EL (cell line): ENCODE measurements around the gene FARP1.

Experiments used
- DNase-seq: peaks from one replicate; pipeline ENCODE4 v3.0.0-alpha.2; 2016

FARP1 gene

DNA sequence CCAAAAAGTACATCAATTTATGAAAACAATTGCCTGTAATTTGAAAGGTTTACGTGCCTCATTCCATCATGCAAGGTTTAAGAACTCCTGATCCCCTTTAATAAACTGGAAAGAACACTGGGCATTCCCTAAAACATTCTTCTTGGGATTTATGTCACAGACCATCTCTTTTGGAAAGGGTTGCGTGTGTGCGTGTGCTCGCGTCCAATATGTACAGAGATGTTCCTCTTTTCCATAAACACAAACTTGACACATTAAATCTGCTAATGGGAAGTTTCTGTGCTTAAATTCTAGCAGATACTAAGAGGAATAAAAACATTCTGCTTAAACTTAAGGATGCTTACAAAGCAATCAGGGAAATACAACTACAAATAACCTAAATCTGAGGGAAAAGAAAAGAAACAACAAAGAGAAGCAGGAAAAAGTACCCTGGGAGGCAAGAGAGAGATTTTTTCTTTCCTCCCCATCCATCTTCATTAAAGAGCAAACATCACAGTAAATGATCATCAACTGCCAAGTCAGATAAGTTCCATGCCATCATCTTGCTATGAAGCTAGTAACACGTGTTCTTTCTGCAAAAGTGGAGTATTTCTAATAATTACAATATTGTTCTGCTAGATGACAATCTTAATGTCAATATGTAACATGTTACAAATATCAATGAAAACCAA, 350.3 kb downstream of the FARP1 start:
- no peak for DNase-seq

DNA sequence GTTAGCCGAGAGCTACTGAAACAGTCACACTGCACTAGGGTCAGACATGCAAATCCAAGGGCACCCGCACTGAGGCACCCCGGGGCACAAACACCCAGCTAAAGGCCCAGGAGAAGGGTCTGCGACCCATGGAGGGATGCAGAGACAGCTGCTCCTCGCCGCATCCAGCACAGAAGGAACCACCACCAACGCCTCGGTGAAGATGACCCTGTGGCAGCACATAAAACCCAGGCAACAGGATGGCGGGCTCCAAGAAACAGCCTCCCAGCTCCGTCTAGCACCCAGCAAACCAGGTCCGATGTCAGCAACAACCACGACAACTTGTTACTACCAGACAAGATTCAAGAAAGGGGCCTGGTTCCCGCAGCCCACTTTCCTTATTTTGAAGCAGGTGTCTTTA, 351.9 kb downstream of the FARP1 start:
- DNase-seq = no peak

DNA sequence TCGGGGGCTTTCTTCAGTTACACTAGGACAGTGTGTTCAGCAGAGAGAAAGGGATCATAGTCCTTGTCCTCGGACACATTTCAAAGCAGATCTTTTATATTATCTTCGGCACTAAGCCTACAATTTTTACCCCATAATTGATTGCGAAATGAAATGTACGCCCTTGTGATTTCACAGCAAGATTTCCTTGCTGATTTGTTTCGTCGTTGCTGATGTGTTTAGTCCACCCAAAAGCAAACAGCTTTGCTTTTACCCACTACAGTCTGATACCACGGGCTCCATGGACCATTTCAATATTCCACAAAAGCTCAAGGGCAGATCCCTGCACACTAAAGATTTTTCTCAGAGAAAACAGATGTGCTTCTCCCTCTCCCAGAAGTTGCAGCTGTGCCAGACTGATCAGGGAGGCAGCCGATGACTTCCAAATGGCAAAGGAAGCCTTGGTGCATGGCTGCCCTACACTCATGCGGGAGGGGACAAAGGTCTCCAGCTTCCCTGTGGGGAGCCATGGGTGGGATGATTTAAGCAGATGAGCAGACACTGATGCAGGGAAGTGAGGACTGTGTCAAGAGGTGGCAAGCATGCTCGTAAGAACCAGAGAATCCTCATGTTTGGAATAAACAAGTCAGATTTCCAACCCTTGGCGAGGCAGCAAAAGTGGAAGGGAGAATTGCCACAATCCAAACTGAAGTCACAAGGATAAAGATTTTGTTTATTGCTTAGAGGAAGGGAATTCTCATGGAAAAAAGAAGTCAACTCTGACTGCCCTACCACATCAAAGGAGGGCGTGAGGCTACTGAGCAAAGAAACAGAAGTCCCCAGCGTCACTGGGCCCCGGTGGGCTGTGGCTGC, 353.0 kb downstream of the FARP1 start:
- DNase-seq = no peak

DNA sequence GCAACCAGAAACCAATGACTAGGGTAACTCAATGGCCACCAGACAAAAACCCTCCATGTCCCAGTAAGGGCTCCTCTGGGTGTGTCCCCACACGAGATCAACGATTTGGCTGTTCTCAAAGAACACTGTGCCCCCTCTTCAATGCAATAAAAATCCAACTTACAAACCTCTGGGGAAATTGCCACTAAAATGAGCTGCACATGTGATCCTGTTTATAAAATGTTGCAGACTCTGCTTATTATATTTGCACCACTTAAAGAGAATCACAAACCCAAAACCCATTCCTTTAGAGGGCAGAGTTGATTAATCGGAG, 353.5 kb downstream of the FARP1 start:
- no peak for DNase-seq

DNA sequence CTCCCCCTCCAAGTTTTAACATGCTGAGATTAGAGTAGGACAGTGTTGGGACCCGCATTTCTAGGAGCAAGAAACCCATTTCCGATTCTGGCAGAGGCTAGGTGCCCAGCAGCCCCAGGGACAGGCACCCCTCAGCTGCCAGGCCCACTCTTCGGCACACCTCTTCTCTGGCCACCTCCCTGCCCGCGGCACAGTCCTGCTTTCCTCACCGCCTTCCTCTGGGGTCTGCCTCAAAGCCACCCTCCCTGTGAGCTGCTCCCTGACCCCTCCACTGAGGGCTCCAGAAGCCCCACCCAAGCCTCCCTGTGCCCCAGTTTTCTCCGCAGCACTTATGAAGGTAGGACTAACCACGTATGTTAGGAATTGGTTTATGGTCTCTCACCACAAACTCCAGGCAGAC, 354.1 kb downstream of the FARP1 start:
- no peak for DNase-seq

DNA sequence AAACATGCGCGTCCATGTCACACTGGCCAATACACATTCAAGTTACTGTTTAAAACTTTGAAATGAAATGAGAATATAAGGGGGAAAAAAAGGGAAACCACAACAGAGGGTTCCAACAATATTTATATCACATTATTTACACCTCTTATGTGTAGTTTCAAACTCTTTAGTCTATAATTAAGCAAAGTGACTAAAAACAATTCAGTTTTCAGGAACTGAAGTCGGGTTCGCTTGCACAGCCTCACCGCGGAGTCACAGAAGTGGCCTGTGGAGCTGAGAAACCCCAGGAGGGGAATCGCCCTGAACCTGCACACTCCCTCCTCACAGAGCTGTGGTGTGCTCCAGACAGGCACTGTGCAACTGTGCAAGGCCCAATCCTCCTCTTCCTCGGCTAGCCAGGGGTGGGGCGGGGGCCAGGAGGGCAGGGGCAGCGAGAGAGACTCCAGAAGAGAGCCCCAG, 358.1 kb downstream of the FARP1 start:
- no peak for DNase-seq

DNA sequence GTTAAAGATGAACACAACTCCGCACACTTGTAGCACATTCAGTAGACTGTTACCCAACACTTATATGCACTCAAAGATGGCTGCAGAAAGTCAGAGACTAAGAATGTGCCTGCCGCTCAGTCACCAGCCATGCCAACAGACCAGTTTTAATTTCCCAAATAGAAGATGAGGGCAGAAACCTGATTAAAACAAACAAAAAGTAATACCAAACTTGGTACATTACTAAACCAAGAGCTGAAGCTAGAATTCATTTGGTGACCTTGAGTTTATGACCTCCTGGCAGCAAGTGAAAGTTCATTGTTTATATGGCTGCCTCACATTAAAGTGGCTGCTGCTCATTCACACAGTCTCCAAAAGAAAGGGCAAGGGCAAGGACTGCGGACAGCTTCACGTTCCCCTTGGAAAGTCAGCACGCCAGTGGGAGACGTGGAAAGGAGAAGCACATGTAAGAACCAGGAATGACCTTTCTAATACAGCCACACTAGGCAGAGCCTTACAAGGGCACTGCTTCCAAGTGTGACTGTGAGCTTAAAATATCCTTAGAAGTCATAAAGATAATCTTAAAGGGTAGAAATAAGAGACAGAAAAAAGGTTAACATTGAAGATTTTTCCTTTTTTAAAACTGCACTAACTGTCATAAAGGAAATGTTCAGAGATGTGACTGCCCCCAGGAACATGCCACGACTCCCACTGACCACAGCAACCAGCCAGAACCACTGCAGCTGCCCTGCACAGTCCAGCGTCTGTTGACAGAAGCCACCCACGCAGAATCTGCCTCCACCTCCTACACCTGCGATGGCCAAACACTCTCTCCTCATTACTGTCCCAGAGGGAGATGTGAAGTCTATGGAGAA, 360.5 kb downstream of the FARP1 start:
- no peak for DNase-seq

DNA sequence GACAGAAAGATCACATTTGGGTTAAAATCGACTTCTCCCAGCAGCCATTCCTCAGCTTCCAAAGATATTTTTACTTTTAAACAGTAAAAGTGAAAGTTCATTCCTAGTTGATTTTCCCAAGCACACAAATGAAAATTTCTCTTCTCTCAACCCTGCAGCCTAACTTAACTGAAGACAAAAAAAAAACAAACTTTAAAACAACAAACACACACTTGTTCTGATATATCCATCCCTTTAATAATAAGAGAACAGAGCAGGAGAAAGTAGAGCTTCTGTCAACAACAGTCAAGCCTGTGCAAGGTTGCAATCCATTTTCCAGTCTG, 361.1 kb downstream of the FARP1 start:
- no peak for DNase-seq

DNA sequence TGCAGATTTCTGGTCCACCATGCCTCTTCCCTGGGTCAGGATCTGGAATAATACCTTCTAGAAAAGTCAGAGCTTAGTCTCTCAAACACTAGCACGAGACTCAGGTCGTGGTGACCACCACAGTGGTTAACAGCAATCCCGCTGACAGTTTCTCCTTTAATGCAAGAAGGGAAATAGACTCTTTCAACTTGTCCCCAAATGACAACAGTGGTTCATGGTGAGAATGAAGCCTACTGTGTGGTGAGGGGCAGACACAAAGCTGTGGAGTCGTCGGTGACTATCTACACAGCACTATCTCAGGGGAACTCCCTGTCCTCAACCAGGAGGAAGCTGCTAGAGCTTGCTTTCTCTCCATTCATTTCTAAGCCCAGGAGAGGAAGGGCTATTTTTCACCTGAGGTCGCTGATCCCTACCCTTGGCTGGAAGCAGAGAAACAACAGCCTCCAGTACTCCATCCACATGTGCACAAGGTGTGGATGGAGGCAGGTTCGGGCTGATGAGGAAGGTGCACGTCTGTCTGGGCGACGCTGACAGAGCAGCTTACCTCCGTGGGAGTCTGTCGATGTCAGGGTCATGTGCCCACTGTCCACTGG, 361.6 kb downstream of the FARP1 start:
- no peak for DNase-seq
